ENCODE data around the gene SCP2.

SCP2 gene

DNA sequence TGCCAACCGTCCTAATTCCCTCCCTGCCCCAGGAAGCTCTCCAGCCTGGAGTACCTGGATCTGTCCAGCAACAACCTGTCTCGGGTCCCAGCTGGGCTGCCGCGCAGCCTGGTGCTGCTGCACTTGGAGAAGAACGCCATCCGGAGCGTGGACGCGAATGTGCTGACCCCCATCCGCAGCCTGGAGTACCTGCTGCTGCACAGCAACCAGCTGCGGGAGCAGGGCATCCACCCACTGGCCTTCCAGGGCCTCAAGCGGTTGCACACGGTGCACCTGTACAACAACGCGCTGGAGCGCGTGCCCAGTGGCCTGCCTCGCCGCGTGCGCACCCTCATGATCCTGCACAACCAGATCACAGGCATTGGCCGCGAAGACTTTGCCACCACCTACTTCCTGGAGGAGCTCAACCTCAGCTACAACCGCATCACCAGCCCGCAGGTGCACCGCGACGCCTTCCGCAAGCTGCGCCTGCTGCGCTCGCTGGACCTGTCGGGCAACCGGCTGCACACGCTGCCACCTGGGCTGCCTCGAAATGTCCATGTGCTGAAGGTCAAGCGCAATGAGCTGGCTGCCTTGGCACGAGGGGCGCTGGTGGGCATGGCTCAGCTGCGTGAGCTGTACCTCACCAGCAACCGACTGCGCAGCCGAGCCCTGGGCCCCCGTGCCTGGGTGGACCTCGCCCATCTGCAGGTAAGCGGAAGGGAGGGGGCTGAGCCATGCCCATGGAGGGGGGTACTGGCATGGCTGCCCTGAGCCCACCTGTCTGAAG, 151.4 kb downstream of the SCP2 start:
- no peak for TF ChIP-seq ZFX (IDR thresholded peaks at IDR 0.05; ENCODE audit: borderline replicate concordance)
- TF ChIP-seq, protein P1, sequence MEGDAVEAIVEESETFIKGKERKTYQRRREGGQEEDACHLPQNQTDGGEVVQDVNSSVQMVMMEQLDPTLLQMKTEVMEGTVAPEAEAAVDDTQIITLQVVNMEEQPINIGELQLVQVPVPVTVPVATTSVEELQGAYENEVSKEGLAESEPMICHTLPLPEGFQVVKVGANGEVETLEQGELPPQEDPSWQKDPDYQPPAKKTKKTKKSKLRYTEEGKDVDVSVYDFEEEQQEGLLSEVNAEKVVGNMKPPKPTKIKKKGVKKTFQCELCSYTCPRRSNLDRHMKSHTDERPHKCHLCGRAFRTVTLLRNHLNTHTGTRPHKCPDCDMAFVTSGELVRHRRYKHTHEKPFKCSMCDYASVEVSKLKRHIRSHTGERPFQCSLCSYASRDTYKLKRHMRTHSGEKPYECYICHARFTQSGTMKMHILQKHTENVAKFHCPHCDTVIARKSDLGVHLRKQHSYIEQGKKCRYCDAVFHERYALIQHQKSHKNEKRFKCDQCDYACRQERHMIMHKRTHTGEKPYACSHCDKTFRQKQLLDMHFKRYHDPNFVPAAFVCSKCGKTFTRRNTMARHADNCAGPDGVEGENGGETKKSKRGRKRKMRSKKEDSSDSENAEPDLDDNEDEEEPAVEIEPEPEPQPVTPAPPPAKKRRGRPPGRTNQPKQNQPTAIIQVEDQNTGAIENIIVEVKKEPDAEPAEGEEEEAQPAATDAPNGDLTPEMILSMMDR (IDR thresholded peaks at IDR 0.05) = no peak
- H3K27ac ChIP-seq = no peak overlapping the region

DNA sequence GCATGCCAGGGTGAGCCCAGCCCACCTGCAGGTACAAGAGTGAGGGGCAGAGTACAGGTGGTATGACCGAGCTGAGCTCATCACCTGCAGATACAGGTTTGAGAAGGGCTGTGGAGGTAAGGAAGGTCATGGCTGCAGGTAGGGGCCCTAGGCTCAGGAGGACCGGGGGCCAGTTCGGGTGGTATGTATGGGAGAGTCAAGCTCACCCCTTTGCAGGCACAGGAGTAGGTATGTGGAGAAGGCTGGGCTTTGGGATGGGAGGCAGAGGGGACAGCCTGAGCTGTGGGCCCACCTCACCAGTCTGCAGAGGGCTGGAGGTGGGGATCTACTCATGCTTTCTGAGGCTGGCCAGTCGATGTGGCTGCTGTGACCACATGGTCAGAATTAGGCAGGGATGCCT, 152.2 kb downstream of the SCP2 start:
- no peak overlapping the region for H3K27ac ChIP-seq
- TF ChIP-seq, protein P1 (IDR thresholded peaks at IDR 0.05) = no peak
- TF ChIP-seq ZFX (IDR thresholded peaks at IDR 0.05; ENCODE audit: borderline replicate concordance) = no peak

DNA sequence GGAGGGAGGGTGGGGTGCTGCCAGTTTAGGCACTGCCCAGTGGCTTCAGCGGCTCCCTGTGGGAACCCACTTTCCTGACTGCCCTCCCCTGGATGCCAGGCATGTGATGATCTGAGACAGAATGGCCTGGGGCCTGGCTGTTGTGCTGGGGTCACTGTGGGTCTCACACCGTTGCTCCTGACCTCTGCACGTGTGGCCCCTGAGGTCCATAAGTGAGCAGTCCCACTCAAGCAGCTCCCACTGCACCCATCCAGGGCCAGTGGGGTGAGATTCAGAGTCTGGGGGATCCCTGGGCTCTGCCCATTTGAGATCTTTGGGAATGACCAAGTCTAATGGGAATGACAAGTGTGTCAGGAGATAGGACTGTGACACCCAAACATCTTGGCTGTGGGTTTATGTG, 153.0 kb downstream of the SCP2 start:
- TF ChIP-seq, protein P1 (IDR thresholded peaks at IDR 0.05) = no peak
- TF ChIP-seq ZFX (IDR thresholded peaks at IDR 0.05; ENCODE audit: borderline replicate concordance) = no peak
- no peak overlapping the region for H3K27ac ChIP-seq

DNA sequence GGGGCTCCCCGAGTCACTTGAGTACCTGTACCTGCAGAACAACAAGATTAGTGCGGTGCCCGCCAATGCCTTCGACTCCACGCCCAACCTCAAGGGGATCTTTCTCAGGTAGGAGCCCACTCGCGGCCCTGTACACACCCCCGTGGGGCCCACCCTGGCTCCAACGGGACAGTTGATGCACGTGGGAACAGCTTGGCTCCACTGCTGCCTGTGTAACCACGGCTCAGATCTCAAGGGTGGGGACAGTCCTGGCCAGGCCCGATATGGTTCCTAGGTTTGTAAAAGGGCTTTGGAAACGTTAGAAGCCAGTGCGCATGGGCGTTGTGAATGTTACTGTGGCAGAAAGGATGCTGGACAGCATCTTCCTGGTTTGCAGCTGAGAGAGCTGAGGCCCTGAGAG, 153.7 kb downstream of the SCP2 start:
- no peak for TF ChIP-seq ZFX (IDR thresholded peaks at IDR 0.05; ENCODE audit: borderline replicate concordance)
- TF ChIP-seq, protein P1 (IDR thresholded peaks at IDR 0.05) = no peak
- no peak overlapping the region for H3K27ac ChIP-seq

DNA sequence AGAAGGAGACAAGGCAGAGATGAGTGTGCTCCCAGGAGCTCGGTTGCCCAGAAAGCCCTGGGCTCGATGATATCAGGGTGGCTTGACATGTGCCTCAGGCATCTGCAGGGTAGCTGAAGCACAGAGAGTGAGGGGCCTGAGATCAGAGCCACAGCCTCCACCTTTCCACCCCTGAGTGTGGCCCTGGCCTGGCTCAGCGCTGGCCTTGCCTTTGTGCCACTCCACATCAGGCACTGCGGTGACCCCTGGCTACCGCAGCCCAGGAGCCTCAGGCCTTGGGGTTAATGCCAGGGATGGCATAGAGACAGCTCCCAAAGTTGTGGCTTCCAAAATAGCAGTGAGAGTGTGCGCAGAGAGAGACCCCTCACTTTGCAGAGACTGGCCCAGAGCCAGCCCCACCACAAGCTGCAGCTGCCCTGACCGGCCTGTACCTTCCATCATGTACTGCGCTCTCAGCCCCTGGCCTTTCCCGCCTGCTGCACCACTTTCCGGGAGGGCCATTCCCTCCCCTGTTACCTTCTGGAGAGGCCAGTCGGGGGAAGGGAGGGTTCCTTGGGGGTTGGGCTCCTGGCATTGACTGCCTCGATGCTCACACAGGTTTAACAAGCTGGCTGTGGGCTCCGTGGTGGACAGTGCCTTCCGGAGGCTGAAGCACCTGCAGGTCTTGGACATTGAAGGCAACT, 154.4 kb downstream of the SCP2 start:
- no peak for TF ChIP-seq ZFX (IDR thresholded peaks at IDR 0.05; ENCODE audit: borderline replicate concordance)
- TF ChIP-seq, protein P1 (IDR thresholded peaks at IDR 0.05) = no peak

DNA sequence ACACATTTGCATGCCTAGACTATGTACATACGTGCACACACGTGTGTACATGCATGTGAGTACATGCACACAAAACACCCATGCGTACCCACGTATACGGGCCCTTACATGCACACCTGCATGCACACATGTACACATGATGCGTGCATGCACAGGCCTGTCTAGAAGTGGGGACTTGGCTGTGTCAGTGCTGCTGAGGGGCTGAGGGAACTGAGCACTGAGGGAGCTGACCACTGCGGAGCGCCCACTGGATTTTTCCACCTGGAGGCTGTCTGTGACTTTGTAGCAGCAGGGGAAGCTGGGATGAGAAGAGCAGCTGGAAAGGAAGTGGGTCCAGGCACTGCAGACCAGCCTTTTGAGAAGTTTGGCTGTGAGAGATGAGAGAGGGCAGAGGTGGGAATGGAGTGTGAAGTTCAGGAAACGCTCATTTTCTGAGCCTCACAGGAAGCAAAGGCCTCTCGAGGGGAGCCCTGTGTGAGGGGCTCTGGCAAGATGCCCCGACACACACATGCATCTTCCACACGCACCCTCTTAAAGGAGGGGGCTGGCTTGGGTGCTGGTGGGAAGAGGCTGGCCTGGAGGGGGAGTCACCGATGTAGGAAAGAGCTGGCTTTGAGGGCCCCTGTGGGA, 155.9 kb downstream of the SCP2 start:
- no peak overlapping the region for H3K27ac ChIP-seq
- no peak for TF ChIP-seq ZFX (IDR thresholded peaks at IDR 0.05; ENCODE audit: borderline replicate concordance)
- TF ChIP-seq, protein P1 (IDR thresholded peaks at IDR 0.05) = no peak

More for the DNA sequence above, 154.4 kb downstream of the SCP2 start:
- H3K27ac ChIP-seq = no peak overlapping the region

All from 22Rv1 (cell line).